Thoracic aorta (tissue), 2 donors: ENCODE results near the gene STUB1. TPM values are rescaled to one million over a fixed set of nuclear protein-coding genes. Genes with fewer than 3 reads are reported as not detected.

ENCODE experiments used
- ATAC-seq: fragments of 150-250 bp; one replicate; pipeline ENCODE4 v1.8.0; 2017; ENCODE audit warnings: low read depth; ENCODE audit not compliant: insufficient number of reproducible peaks, low FRiP score
- DNase-seq: peaks from one replicate; pipeline ENCODE4 v3.0.0-alpha.2; 2020; ENCODE audit warnings: low spot score
- H3K27ac ChIP-seq, 2 donors: fragments of 200-600 bp; sonication (generic); 1 replicate in 1 of 2; 2 replicates in 1 of 2; pipeline ENCODE4 v1.5.1; 2016; ENCODE audit warnings: mild to moderate bottlenecking in 2 of 2, moderate library complexity in 2 of 2
- H3K27me3 ChIP-seq: fragments of 200-600 bp; sonication (generic); replicated peaks from 2 replicates; pipeline ENCODE4 v1.6.0; 2016; ENCODE audit warnings: mild to moderate bottlenecking; ENCODE audit not compliant: insufficient read depth
- H3K36me3 ChIP-seq: fragments of 200-600 bp; sonication (generic); one replicate; pipeline ENCODE4 v1.5.1; 2016
- H3K4me1 ChIP-seq, 2 donors: fragments of 200-600 bp; sonication (generic); 1 replicate in 1 of 2; 2 replicates in 1 of 2; pipeline versions ENCODE4 v1.5.1 to v1.6.0; 2016; ENCODE audit warnings: low read depth in 2 of 2, mild to moderate bottlenecking in 1 of 2; ENCODE audit not compliant: control insufficient read depth in 1 of 2
- H3K4me3 ChIP-seq: fragments of 200-600 bp; sonication (generic); 2 replicates; pipeline ENCODE4 v1.5.1; 2016; ENCODE audit warnings: mild to moderate bottlenecking
- H3K9me3 ChIP-seq: fragments of 200-600 bp; sonication (generic); 2 replicates; pipeline ENCODE4 v1.5.1; 2016
- total RNA-seq, 2 donors: library from RNA; depleted of rRNA; stranded (reverse); fragments of >200 nt; gene quantifications; one replicate each; pipeline versions ENCODE4 v1.1.0 to v1.2.3, GENCODE V29; 2016
- TF ChIP-seq, protein P1 (sequence below): fragments of 200-600 bp; sonication (generic); IDR thresholded peaks from one replicate; pipeline ENCODE4 v1.5.1; 2019; ENCODE audit warnings: antibody characterized with exemption

STUB1 gene
- total RNA-seq, 2 donors from 2014 or later, result 103 to 145 TPM

- TF ChIP-seq, protein P1, sequence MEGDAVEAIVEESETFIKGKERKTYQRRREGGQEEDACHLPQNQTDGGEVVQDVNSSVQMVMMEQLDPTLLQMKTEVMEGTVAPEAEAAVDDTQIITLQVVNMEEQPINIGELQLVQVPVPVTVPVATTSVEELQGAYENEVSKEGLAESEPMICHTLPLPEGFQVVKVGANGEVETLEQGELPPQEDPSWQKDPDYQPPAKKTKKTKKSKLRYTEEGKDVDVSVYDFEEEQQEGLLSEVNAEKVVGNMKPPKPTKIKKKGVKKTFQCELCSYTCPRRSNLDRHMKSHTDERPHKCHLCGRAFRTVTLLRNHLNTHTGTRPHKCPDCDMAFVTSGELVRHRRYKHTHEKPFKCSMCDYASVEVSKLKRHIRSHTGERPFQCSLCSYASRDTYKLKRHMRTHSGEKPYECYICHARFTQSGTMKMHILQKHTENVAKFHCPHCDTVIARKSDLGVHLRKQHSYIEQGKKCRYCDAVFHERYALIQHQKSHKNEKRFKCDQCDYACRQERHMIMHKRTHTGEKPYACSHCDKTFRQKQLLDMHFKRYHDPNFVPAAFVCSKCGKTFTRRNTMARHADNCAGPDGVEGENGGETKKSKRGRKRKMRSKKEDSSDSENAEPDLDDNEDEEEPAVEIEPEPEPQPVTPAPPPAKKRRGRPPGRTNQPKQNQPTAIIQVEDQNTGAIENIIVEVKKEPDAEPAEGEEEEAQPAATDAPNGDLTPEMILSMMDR, result no peak
- Histone ChIP-seq H3K27me3 (peaks cover 30% of the 10 kb centered on the region), H3K4me3 (no peak overlapping the region), H3K4me1 (peaks cover 1 to 4% of the 10 kb centered on the region in 2 donors), H3K27ac (no peak overlapping the region), H3K9me3 (no peaks in the 10 kb centered on the region), H3K36me3 (no peaks in the 10 kb centered on the region)
- DNase-seq, result no peak
- no peak for ATAC-seq
Observed at GRCh38 chr16:704552-705380, 24.6 kb downstream of the STUB1 start.

GRCh38 chr16:705431-706188 lies 25.4 kb downstream of the STUB1 start, which contains the start of gene FBXL16:
Gene FBXL16, minus strand, starts transcription at chr16:705801. Its CDS starts 8,396 bp downstream, at chr16:697405.
- no peak for ATAC-seq
- no peak within 1 kb of the TSS for H3K4me3 ChIP-seq
- TF ChIP-seq, protein P1, result no peak
- H3K27ac ChIP-seq, result no peak within 1 kb of the TSS
- H3K4me1 ChIP-seq, result peaks cover 4 to 10% of the 10 kb centered on the region in 2 donors
- H3K36me3 ChIP-seq, result no peaks in the 10 kb centered on the region
- H3K9me3 ChIP-seq, result no peaks in the 10 kb centered on the region
- DNase-seq, result no peak
- peaks cover 26% of the 10 kb centered on the region for H3K27me3 ChIP-seq

DNA sequence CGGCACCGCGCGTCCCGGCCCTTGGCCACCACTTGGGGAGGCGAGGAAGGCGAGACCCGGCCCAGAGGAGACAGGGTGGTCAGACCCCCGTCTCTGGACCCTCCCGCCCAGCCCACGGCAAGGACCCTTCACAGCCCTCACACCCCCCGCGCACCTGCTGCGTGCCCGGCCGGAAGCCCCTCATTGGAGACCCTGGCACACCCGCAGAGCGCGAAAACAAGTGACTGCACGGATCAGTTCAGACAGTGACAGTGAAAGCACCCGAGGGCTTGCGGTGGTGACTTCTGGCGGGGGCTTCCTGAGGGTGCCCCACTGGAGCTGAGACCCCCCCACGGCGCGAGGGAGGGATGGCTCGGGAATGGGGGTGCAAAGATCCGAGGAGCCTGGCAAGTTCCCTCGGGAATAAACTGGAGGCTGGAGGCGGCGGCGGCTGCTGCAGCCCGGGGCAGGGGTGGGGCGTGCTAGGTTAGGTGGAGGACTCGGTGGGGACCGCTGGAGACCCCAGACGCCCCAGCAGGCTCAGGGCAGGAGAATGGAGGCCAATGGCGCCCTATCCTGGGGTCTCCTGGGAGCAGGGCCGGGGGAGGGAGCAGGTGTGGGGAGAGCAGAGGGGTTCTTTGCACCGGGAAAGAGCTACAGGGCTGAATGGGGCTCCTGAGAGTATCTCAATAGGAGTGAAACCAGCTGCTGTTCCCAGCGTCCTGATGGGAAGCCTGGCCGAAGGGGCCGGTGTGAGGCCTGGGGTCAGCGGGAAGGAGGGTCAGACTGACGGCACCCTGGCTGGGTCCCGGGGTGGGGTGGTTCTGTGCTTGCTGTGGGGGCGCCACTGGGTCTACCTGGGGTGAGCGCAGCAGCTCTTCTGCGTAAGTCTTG lies 26.2 kb downstream of the STUB1 start:
- H3K4me1 ChIP-seq, result peaks cover 4 to 10% of the 10 kb centered on the region in 2 donors
- H3K36me3 ChIP-seq, result no peaks in the 10 kb centered on the region
- no peak for ATAC-seq
- H3K27me3 ChIP-seq, result peaks cover 23% of the 10 kb centered on the region
- no peak for DNase-seq
- H3K4me3 ChIP-seq, result no peak overlapping the region
- H3K27ac ChIP-seq, result no peak overlapping the region
- H3K9me3 ChIP-seq, result no peaks in the 10 kb centered on the region
- TF ChIP-seq, protein P1, result no peak

DNA sequence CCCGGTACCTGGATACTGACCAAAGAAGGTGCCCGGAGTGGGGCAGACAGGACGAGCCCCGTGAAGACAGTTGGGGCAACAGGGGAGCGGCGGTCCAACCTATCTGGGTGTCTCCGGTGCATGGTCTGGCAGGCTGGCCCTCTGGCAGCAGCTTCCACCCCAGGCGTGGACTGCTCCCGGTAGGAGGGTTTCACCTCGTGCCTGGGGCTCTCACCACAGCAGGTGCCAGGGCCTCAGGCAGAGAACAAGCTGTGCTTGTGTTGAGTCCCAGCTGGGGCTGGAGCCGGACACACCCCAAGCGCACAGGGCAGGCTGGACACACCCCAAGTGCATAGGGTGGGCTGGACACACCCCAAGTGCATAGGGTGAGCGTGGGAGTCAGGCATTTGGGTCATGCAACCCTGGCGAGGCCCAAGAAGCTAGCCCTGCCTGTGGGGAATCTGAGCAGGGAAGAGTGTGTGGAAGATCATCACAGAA lies 26.9 kb downstream of the STUB1 start:
- TF ChIP-seq, protein P1, result no peak
- H3K36me3 ChIP-seq, result no peaks in the 10 kb centered on the region
- H3K4me1 ChIP-seq, result peaks cover 4 to 10% of the 10 kb centered on the region in 2 donors
- H3K27ac ChIP-seq, result no peak overlapping the region
- ATAC-seq (no peak), DNase-seq (no peak)
- H3K4me3 ChIP-seq, result no peak overlapping the region
- H3K9me3 ChIP-seq, result no peaks in the 10 kb centered on the region
- H3K27me3 ChIP-seq, result peaks cover 23% of the 10 kb centered on the region
